Right cardiac atrium (tissue), 5 donors: ENCODE results near the gene PPP2R5C. TPM values are rescaled to one million over a fixed set of nuclear protein-coding genes. Genes with fewer than 3 reads are reported as not detected.

Source experiments
- ATAC-seq, 2 donors: fragments of 200-7000 bp; cut with Tn5 transposase; one replicate each; pipeline versions ENCODE4 v1.8.0 to v1.9.1; 2020; ENCODE audit warnings: moderate library complexity in 2 of 2, mild to moderate bottlenecking in 1 of 2
- DNase-seq, 3 donors: peaks; one replicate each; pipeline ENCODE4 v3.0.0-alpha.2; 2020
- H3K27ac ChIP-seq: one replicate; pipeline ENCODE4 v1.5.1; 2013; ENCODE audit warnings: mild to moderate bottlenecking, low read length, control low read depth, moderate library complexity
- H3K27me3 ChIP-seq: one replicate; pipeline ENCODE4 v1.6.1; 2013; ENCODE audit not compliant: control insufficient read depth, insufficient read depth
- H3K4me1 ChIP-seq: one replicate; pipeline ENCODE4 v1.6.1; 2013; ENCODE audit warnings: low read length; ENCODE audit not compliant: control insufficient read depth, insufficient read depth
- H3K4me3 ChIP-seq: one replicate; pipeline ENCODE4 v1.5.1; 2013; ENCODE audit warnings: low read length, control low read depth
- H3K9me3 ChIP-seq: one replicate; pipeline ENCODE4 v1.6.1; 2013; ENCODE audit warnings: low read length; ENCODE audit not compliant: control insufficient read depth
- WGBS: extraction: QIAGEN DNeasy Blood & Tissue Kit; methylation state at CpG from one replicate; pipeline ENCODE4 v1.1.7; 2013; 5-methylcytosine and 5-hydroxymethylcytosine counted together
- intact Hi-C, 4 donors: fragments of 100-400 bp; cut with DNase I; formaldehyde crosslinking; loops; one replicate each; pipeline versions ENCODE4 v1.11.0 to v1.14.0; 2022 to 2023
- polyA plus RNA-seq: library from polyadenylated mRNA; stranded (reverse); fragments of 200-250 nt; gene quantifications from one replicate; pipeline ENCODE4 v1.2.3, GENCODE V29; 2013
- total RNA-seq, 4 donors: library from RNA; stranded (reverse); fragmentation: NEBNext Ultra II Directional; extraction: Animal tissue kit (Norgen Biotek cat#: 25700); gene quantifications; one replicate each; pipeline ENCODE4 v1.2.1, GENCODE V29; 2021
- donor health status: healthy with polysubstance abuse.
- donor health status: DM: no; HTN: yes; CAD: no.
- donor health status: DM: no; HTN: no; CAD: no.
- donor health status: DM: no; HTN: yes; CAD: no; lungs with severe emphysema.
- donor health status: DM: yes; HTN: yes; CAD: no.

Gene PPP2R5C
- total and polyA plus RNA-seq, 5 donors = 100.0 to 158 (median 144) TPM

DNA sequence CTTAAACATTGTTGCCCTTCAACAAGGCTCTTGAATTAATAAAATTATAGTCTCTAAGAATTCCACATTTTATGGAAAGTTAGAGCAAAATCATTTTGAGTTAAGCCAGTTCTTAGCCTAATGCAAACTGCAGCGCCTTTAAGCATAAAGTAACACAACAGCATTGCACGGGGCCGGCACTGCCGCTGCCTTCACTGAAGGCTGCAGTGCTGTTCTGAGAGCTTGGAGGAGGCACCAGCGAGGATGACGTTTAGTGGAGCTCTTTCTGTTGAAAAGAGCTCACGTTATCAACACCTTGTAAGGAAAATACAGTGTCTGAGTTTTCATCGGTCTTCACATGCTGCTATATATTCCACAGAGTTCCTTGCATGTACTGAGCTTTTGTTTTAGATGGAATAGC, 164.6 kb downstream of the PPP2R5C start:
- DNase-seq (no peak), ATAC-seq (no peak)
- Histone ChIP-seq H3K27me3 (no peaks in the 10 kb centered on the region), H3K9me3 (no peaks in the 10 kb centered on the region), H3K27ac (no peak overlapping the region), H3K4me3 (no peak overlapping the region), H3K4me1 (peaks cover 2% of the 10 kb centered on the region)
- intact Hi-C loops = loop anchor here in 1 of 4 donors (10.0 kb wide), 1 partner anchor 151 kb away; no protein-coding TSS in a partner anchor
- 63% methylated on average over 8 of the region's 8 CpGs for WGBS

DNA sequence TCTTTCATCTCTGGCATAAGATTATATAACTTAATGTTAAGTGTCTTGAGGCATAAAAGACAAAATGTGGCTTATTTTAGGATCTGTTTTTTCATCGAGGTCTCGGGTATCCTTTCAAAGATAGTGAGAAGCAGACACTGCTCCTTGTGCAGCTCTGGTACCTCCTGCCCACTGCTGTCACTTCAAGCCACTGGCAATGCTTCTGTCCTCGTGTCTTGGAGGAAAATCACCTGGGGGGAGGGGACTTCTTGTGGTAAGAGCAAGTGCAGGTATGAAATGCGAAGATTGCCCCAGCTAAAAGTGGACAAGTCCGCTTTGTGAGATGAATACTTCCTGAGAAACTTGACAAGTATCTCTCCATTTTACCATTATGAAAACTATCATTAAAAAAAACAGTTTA, 165.1 kb downstream of the PPP2R5C start:
- no peak for DNase-seq

DNA sequence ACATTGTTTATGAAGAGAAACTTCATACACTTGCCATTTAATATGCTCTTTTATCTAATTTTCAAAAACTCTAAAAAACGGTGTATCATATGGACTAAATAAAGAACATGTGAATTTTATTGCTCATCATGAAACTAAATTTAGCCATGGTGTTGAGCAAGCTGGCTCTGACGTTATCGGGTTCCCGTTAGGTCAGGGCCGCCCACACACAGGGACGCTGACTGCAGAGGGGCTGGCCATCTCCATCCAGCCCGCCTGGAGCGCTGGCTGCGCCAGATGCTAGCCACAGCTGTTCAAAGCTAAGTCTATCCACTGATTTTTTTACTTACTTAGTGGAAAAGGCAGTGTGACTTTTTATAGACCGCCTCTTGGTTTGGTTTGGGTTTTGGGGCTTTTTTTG, 166.3 kb downstream of the PPP2R5C start:
- no peak overlapping the region for H3K27ac ChIP-seq
- DNase-seq = peak; percentile 93 to 96 (median 94)
- peak; percentile 97 for ATAC-seq
- 19% methylated on average over 10 of the region's 10 CpGs for WGBS
- no peak overlapping the region for H3K4me3 ChIP-seq
- H3K9me3 ChIP-seq = no peaks in the 10 kb centered on the region
- peaks cover 2% of the 10 kb centered on the region for H3K4me1 ChIP-seq
- H3K27me3 ChIP-seq = no peaks in the 10 kb centered on the region
- intact Hi-C loops = loop anchor here in 1 of 4 donors (10.0 kb wide), 1 partner anchor 153 kb away; no protein-coding TSS in a partner anchor

More for the DNA sequence above, 165.1 kb downstream of the PPP2R5C start:
- no peaks in the 10 kb centered on the region for H3K9me3 ChIP-seq
- peak overlapping the region; percentile 13 for H3K27ac ChIP-seq
- intact Hi-C loops = loop anchor here in 1 of 4 donors (10.0 kb wide), 1 partner anchor 152 kb away; no protein-coding TSS in a partner anchor
- WGBS = 72% methylated on average over 5 of the region's 5 CpGs
- ATAC-seq = no peak
- H3K27me3 ChIP-seq = no peaks in the 10 kb centered on the region
- H3K4me3 ChIP-seq = no peak overlapping the region
- H3K4me1 ChIP-seq = peaks cover 2% of the 10 kb centered on the region

DNA sequence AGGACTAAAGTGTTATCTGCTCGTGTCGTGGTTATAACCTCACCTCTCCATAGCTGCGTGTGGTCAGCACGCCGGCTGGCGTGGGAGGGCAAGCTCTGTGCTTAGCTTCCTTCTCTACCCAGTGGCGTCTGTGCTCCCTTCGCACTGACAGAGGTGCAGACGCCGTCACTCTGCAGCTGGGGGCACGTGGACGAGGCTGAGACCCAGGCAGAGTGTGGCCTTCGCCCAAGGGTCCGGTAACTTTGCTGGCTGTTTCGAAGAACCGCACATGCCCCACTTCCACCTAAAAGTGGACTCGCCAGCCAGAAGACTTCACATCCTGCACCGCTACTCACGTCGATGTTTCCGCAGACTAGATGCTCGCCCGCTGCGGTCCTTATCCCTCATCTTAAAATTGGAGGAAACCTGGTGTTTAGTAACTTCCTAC, 166.9 kb downstream of the PPP2R5C start:
- H3K4me3 ChIP-seq = no peak overlapping the region
- H3K27me3 ChIP-seq = no peaks in the 10 kb centered on the region
- ATAC-seq = peak; percentile 17 to 44
- WGBS = 80% methylated on average over 24 of the region's 24 CpGs
- no peaks in the 10 kb centered on the region for H3K9me3 ChIP-seq
- H3K4me1 ChIP-seq = peaks cover 2% of the 10 kb centered on the region
- no peak overlapping the region for H3K27ac ChIP-seq
- DNase-seq = no peak
- intact Hi-C loops = loop anchor here in 1 of 4 donors (10.0 kb wide), 1 partner anchor 154 kb away; no protein-coding TSS in a partner anchor

DNA sequence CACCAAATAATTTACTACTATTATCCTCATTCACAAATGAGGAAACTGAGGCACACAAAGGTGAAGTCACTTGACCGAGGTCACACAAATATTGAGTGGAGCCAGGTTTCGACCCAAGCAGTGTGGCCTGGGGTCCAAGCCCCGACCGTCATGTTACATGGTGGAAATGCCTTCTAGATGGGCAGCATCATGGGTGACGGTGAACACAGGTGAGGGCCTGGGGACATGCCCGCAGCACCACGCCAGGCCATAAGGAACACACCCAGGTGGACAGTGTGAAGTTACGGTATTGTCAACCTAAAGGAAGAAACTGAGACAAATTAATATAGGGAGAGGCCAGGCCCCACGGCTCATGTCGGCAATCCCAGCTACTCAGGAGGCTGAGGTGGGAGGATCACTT, 167.6 kb downstream of the PPP2R5C start:
- DNase-seq (no peak), ATAC-seq (no peak)
- Histone ChIP-seq H3K4me1 (peaks cover 2% of the 10 kb centered on the region), H3K9me3 (no peaks in the 10 kb centered on the region), H3K27me3 (no peaks in the 10 kb centered on the region), H3K4me3 (no peak overlapping the region), H3K27ac (no peak overlapping the region)
- 97% methylated on average over 10 of the region's 10 CpGs for WGBS
- intact Hi-C loops = loop anchor here in 1 of 4 donors (10.0 kb wide), 1 partner anchor 154 kb away; no protein-coding TSS in a partner anchor

DNA sequence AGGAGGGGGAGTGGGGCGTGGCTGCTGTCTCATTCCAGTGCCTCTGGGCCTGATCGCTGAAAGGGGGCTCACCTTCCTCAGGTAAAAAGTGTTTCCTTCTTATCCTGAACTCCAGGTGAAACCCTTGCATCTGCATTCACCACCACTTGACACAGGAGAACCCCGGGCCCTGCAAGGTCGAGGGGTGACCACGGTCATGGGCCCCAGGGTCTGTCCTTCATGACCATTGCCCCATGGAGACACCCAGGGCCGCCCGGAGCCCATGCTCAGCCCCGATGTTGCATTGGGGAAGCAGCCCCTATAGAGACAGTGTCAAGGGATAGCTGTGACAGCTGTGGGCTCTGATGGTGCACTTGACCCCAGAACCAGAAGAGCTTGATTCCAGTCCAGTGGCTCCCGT, 168.4 kb downstream of the PPP2R5C start:
- intact Hi-C loops = loop anchor here in 1 of 4 donors (10.0 kb wide), 1 partner anchor 155 kb away; no protein-coding TSS in a partner anchor
- 92% methylated on average over 9 of the region's 9 CpGs for WGBS
- no peak overlapping the region for H3K27ac ChIP-seq
- no peak overlapping the region for H3K4me3 ChIP-seq
- ATAC-seq (peak in 1 of 2 donors; percentile 6), DNase-seq (no peak)
- peaks cover 2% of the 10 kb centered on the region for H3K4me1 ChIP-seq
- no peaks in the 10 kb centered on the region for H3K27me3 ChIP-seq
- H3K9me3 ChIP-seq = no peaks in the 10 kb centered on the region

DNA sequence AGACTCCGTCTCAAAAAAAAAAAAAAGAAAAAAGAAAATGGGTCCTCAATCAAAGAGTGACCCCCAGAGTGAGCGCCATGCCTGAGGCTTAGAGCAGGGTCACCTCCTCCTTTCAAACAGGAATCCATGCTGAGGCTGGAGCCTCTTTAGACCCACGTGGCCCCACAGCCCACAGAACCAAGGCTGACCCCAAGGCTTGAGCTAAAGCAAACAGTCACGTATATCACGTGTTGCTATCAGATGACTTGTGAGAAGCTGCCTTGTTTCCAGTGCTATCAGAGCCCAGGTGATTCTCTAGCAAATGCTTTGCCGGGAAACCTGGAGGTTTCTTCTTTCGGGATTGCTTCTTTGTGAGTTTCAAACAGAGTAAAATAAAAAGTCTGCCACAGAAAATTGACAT, 171.2 kb downstream of the PPP2R5C start:
- no peaks in the 10 kb centered on the region for H3K9me3 ChIP-seq
- 54% methylated on average over 7 of the region's 7 CpGs for WGBS
- H3K4me1 ChIP-seq = peaks cover 2% of the 10 kb centered on the region
- DNase-seq = no peak
- H3K27me3 ChIP-seq = no peaks in the 10 kb centered on the region
- intact Hi-C loops = no loop called here
- no peak overlapping the region for H3K27ac ChIP-seq
- no peak for ATAC-seq
- H3K4me3 ChIP-seq = no peak overlapping the region

DNA sequence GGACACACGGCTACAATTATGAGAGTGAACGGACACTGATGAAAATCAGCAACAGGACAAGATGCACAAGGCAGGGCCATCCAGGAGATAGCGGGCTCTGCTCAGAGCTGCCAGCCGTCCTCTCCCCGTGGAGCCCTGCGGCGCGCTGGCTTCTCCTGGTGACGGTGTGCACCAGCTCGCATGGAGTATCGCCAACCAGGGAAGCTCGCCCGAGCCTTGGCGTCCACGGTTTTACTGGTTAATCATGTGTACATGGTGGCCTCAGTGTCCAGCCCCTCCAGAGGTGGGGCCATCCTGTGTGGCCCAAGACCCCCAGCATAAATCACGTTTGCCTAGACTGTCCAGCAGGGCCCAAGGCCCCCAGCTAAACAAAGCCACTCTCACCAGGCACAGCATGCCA, 171.7 kb downstream of the PPP2R5C start:
- 84% methylated on average over 16 of the region's 16 CpGs for WGBS
- ATAC-seq = no peak
- Histone ChIP-seq H3K27ac (no peak overlapping the region), H3K9me3 (no peaks in the 10 kb centered on the region), H3K27me3 (no peaks in the 10 kb centered on the region), H3K4me1 (peaks cover under 1% of the 10 kb centered on the region), H3K4me3 (no peak overlapping the region)
- peak in 1 of 3 donors; percentile 54 for DNase-seq
- intact Hi-C loops = no loop called here

DNA sequence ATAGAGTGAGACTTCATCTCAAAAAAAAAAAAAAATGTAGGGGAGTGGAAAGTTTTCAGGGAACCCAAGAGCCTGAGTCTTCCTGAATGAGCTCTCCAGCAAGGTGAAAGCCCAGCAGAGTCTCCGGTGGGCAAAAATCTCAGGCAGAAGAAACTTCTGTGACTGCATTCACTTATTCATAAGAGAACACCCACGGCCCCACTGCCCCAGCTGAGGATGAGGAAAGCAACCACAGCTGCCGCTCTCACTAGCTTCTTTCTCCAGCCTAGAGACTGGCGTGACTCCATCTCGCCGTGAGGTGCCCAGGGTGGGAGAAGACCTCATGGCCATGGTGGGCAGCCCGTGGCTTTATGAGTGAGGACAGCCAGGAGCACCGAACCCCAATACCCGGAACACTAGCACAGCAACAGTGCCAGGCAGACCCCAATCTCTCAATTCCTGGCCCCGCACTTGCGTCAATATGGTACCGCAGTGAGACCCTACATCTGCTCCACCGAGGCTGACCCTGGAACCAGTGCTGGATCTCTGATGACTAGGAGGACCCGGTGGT, 173.2 kb downstream of the PPP2R5C start:
- H3K9me3 ChIP-seq = no peaks in the 10 kb centered on the region
- no peaks in the 10 kb centered on the region for H3K4me1 ChIP-seq
- intact Hi-C loops = no loop called here
- H3K4me3 ChIP-seq = no peak overlapping the region
- H3K27ac ChIP-seq = no peak overlapping the region
- no peak for DNase-seq
- WGBS = 92% methylated on average over 14 of the region's 14 CpGs
- no peaks in the 10 kb centered on the region for H3K27me3 ChIP-seq
- no peak for ATAC-seq

DNA sequence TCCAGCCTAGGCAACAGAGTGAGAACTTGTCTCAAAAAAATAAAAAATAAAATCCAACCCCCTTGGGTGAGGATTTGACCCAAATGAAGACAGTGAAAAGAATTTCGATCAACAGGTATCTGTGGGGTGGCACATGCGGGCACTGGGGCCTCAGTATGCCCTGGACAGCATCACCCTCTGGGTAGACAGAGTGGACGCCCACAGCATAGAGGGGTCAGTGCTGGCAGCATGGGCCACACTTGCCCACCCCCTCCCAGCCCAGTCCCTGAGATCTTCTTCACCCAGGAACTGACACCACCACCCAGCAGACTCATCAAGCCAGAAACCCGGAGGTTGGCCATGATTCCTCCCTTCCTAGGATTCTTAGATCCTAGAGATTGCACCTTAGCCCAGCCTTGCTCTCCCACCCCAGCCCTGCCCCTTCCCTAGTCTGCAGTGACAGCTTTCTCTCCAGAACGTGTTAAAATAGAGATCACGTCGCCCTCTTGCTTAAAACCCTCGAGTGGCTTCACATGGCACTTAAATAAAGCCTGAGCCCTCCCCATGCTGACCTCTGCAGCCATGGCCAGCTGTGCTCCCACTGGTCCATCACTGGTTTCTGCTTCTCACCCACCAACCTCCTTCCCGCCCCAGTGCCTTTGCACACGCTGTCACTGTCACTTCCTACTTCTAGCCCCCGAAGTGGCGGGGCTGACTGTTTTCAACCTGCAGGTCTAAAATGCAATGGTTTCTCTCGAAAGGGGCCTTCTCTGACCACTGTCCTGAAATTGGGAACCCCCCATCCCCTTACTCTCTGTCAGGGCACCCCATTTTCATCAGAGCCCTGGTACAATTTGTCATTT, 176.6 kb downstream of the PPP2R5C start:
- 63% methylated on average over 13 of the region's 13 CpGs for WGBS
- intact Hi-C loops = no loop called here
- H3K27me3 ChIP-seq = no peaks in the 10 kb centered on the region
- no peaks in the 10 kb centered on the region for H3K9me3 ChIP-seq
- no peaks in the 10 kb centered on the region for H3K4me1 ChIP-seq
- no peak for ATAC-seq
- no peak overlapping the region for H3K4me3 ChIP-seq
- H3K27ac ChIP-seq = no peak overlapping the region
- no peak for DNase-seq

DNA sequence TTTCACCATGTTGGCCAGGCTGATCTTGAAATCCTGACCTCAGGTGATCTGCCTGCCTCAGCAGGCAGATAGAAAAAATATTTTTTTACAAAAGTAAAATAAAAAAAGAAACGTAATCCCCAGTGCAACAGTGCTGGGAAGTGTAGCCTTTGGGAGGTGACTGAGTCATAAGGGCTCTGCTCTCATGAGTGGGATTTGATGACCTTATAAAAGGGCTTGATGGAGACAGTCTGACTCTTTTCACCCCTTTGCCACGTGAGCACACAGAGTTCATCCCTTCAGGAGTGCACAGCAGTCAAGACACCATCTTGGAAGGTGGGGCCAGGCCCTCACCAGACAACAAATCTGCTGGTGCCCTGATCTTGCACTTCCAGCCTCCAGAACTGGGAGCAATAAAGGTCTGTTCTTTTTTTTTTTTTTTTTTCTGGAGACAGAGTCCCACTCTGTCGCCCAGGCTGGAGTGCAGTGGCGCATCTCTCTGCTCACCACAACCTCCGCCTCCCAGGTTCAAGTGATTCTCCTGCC, 178.2 kb downstream of the PPP2R5C start:
- ATAC-seq (no peak), DNase-seq (no peak)
- intact Hi-C loops = no loop called here
- 65% methylated on average over 5 of the region's 5 CpGs for WGBS
- H3K4me3 ChIP-seq = no peak overlapping the region
- no peaks in the 10 kb centered on the region for H3K4me1 ChIP-seq
- H3K27ac ChIP-seq = no peak overlapping the region
- H3K27me3 ChIP-seq = no peaks in the 10 kb centered on the region
- no peaks in the 10 kb centered on the region for H3K9me3 ChIP-seq
